Measurements from ENCODE around the gene NCSTN. TPM values are rescaled to one million over a fixed set of nuclear protein-coding genes. Genes with fewer than 3 reads are reported as not detected.
"Not testable (repeated sequence)": the region's sequence is repeated elsewhere in the genome, so short reads cannot be mapped to it uniquely, and the experiment has no call there.

Gene NCSTN
- polyA plus RNA-seq, 1 donor = 132 TPM

- no peak for DNase-seq
- Histone ChIP-seq H3K36me3 (ENCODE audit: control insufficient read depth, insufficient read depth, low read length) (no peaks in the 10 kb centered on the region), H3K4me1 (ENCODE audit: control insufficient read depth, insufficient read depth, low read length) (peaks cover 7% of the 10 kb centered on the region), H3K27me3 (ENCODE audit: control insufficient read depth, insufficient read depth, low read length) (no peaks in the 10 kb centered on the region), H3K27ac (ENCODE audit: low read length) (no peak overlapping the region), H3K4me3 (ENCODE audit: low read length) (no peak overlapping the region), H3K9me3 (ENCODE audit: control insufficient read depth, low read depth, low read length) (no peaks in the 10 kb centered on the region)
- 80% methylated on average over 1 of the region's 7 CpGs for WGBS (ENCODE audit: insufficient coverage, low lambda C conversion rate)
Observed at GRCh38 chr1:160377585-160378206, 34.5 kb downstream of the NCSTN start.

- H3K36me3 ChIP-seq (ENCODE audit: control insufficient read depth, insufficient read depth, low read length); H3K4me3 ChIP-seq (ENCODE audit: low read length); H3K27me3 ChIP-seq (ENCODE audit: control insufficient read depth, insufficient read depth, low read length); H3K9me3 ChIP-seq (ENCODE audit: control insufficient read depth, low read depth, low read length); DNase-seq; H3K4me1 ChIP-seq (ENCODE audit: control insufficient read depth, insufficient read depth, low read length); H3K27ac ChIP-seq (ENCODE audit: low read length): not testable (repeated sequence)
- WGBS (ENCODE audit: insufficient coverage, low lambda C conversion rate) = no CpG with 5 or more reads among the region's 2 CpGs
Observed at GRCh38 chr1:160384812-160385211, 41.6 kb downstream of the NCSTN start.

- not testable (repeated sequence) for H3K4me3 ChIP-seq (ENCODE audit: low read length); H3K9me3 ChIP-seq (ENCODE audit: control insufficient read depth, low read depth, low read length); DNase-seq; H3K27ac ChIP-seq (ENCODE audit: low read length); H3K4me1 ChIP-seq (ENCODE audit: control insufficient read depth, insufficient read depth, low read length); H3K36me3 ChIP-seq (ENCODE audit: control insufficient read depth, insufficient read depth, low read length); H3K27me3 ChIP-seq (ENCODE audit: control insufficient read depth, insufficient read depth, low read length)
- no CpG with 5 or more reads among the region's 4 CpGs for WGBS (ENCODE audit: insufficient coverage, low lambda C conversion rate)
Observed at GRCh38 chr1:160388406-160388805, 45.2 kb downstream of the NCSTN start.

GRCh38 chr1:160394673-160395072, 51.5 kb downstream of the NCSTN start:
- Histone ChIP-seq H3K4me1 (ENCODE audit: control insufficient read depth, insufficient read depth, low read length) (peaks cover 16% of the 10 kb centered on the region), H3K4me3 (ENCODE audit: low read length) (no peak overlapping the region), H3K9me3 (ENCODE audit: control insufficient read depth, low read depth, low read length) (no peaks in the 10 kb centered on the region), H3K27me3 (ENCODE audit: control insufficient read depth, insufficient read depth, low read length) (no peaks in the 10 kb centered on the region), H3K36me3 (ENCODE audit: control insufficient read depth, insufficient read depth, low read length) (no peaks in the 10 kb centered on the region), H3K27ac (ENCODE audit: low read length) (no peak overlapping the region)
- 100% methylated on average over 2 of the region's 8 CpGs for WGBS (ENCODE audit: insufficient coverage, low lambda C conversion rate)
- DNase-seq = no peak

- Histone ChIP-seq H3K9me3 (ENCODE audit: control insufficient read depth, low read depth, low read length) (no peaks in the 10 kb centered on the region), H3K4me3 (ENCODE audit: low read length) (no peak overlapping the region), H3K27ac (ENCODE audit: low read length) (peak overlapping the region; percentile 46), H3K4me1 (ENCODE audit: control insufficient read depth, insufficient read depth, low read length) (peaks cover 20% of the 10 kb centered on the region), H3K36me3 (ENCODE audit: control insufficient read depth, insufficient read depth, low read length) (no peaks in the 10 kb centered on the region), H3K27me3 (ENCODE audit: control insufficient read depth, insufficient read depth, low read length) (no peaks in the 10 kb centered on the region)
- DNase-seq = no peak
- no CpG with 5 or more reads among the region's 1 CpG for WGBS (ENCODE audit: insufficient coverage, low lambda C conversion rate)
Observed at GRCh38 chr1:160397651-160398050, 54.5 kb downstream of the NCSTN start.

GRCh38 chr1:160398823-160399222, 55.6 kb downstream of the NCSTN start:
- no peaks in the 10 kb centered on the region for H3K27me3 ChIP-seq (ENCODE audit: control insufficient read depth, insufficient read depth, low read length)
- no CpG with 5 or more reads among the region's 4 CpGs for WGBS (ENCODE audit: insufficient coverage, low lambda C conversion rate)
- no peak overlapping the region for H3K27ac ChIP-seq (ENCODE audit: low read length)
- H3K36me3 ChIP-seq (ENCODE audit: control insufficient read depth, insufficient read depth, low read length) = no peaks in the 10 kb centered on the region
- no peaks in the 10 kb centered on the region for H3K9me3 ChIP-seq (ENCODE audit: control insufficient read depth, low read depth, low read length)
- peak in 1 of 2 donors; percentile 47 for DNase-seq
- peaks cover 20% of the 10 kb centered on the region for H3K4me1 ChIP-seq (ENCODE audit: control insufficient read depth, insufficient read depth, low read length)
- no peak overlapping the region for H3K4me3 ChIP-seq (ENCODE audit: low read length)

GRCh38 chr1:160399544-160400222, 56.5 kb downstream of the NCSTN start:
- peak overlapping the region; percentile 77 for H3K4me3 ChIP-seq (ENCODE audit: low read length)
- H3K9me3 ChIP-seq (ENCODE audit: control insufficient read depth, low read depth, low read length) = no peaks in the 10 kb centered on the region
- whole genome bisulfite sequencing (ENCODE audit: insufficient coverage, low lambda C conversion rate) = no CpG with 5 or more reads among the region's 17 CpGs
- H3K27ac ChIP-seq (ENCODE audit: low read length) = no peak overlapping the region
- DNase-seq = peak in 1 of 2 donors; percentile 2
- H3K4me1 ChIP-seq (ENCODE audit: control insufficient read depth, insufficient read depth, low read length) = peaks cover 20% of the 10 kb centered on the region
- H3K36me3 ChIP-seq (ENCODE audit: control insufficient read depth, insufficient read depth, low read length) = no peaks in the 10 kb centered on the region
- no peaks in the 10 kb centered on the region for H3K27me3 ChIP-seq (ENCODE audit: control insufficient read depth, insufficient read depth, low read length)

- peak; percentile 79 to 83 for DNase-seq
- H3K4me3 ChIP-seq (ENCODE audit: low read length) = peak within 1 kb of the TSS; percentile 77
- no peaks in the 10 kb centered on the region for H3K9me3 ChIP-seq (ENCODE audit: control insufficient read depth, low read depth, low read length)
- no peaks in the 10 kb centered on the region for H3K27me3 ChIP-seq (ENCODE audit: control insufficient read depth, insufficient read depth, low read length)
- peaks cover 20% of the 10 kb centered on the region for H3K4me1 ChIP-seq (ENCODE audit: control insufficient read depth, insufficient read depth, low read length)
- no CpG with 5 or more reads among the region's 34 CpGs for WGBS (ENCODE audit: insufficient coverage, low lambda C conversion rate)
- no peaks in the 10 kb centered on the region for H3K36me3 ChIP-seq (ENCODE audit: control insufficient read depth, insufficient read depth, low read length)
- H3K27ac ChIP-seq (ENCODE audit: low read length) = peak within 1 kb of the TSS; percentile 9
Observed at GRCh38 chr1:160400223-160400645, 57.1 kb downstream of the NCSTN start, which contains the start of gene VANGL2. TSS of gene VANGL2 (plus strand) at chr1:160400564. CDS start at chr1:160415838, 15,274 bp downstream.

- H3K9me3 ChIP-seq (ENCODE audit: control insufficient read depth, low read depth, low read length) = no peaks in the 10 kb centered on the region
- no peaks in the 10 kb centered on the region for H3K27me3 ChIP-seq (ENCODE audit: control insufficient read depth, insufficient read depth, low read length)
- H3K4me1 ChIP-seq (ENCODE audit: control insufficient read depth, insufficient read depth, low read length) = peaks cover 20% of the 10 kb centered on the region
- WGBS (ENCODE audit: insufficient coverage, low lambda C conversion rate) = 4% methylated on average over 5 of the region's 55 CpGs
- H3K36me3 ChIP-seq (ENCODE audit: control insufficient read depth, insufficient read depth, low read length) = no peaks in the 10 kb centered on the region
- H3K4me3 ChIP-seq (ENCODE audit: low read length) = peak overlapping the region; percentile 77
- peak; percentile 45 to 65 for DNase-seq
- H3K27ac ChIP-seq (ENCODE audit: low read length) = peak overlapping the region; percentile 9
Observed at GRCh38 chr1:160400646-160401486, 57.7 kb downstream of the NCSTN start.

GRCh38 chr1:160401487-160401805, 58.3 kb downstream of the NCSTN start:
- H3K27ac ChIP-seq (ENCODE audit: low read length) = peak overlapping the region; percentile 9
- peak in 1 of 2 donors; percentile 43 for DNase-seq
- no peaks in the 10 kb centered on the region for H3K9me3 ChIP-seq (ENCODE audit: control insufficient read depth, low read depth, low read length)
- H3K36me3 ChIP-seq (ENCODE audit: control insufficient read depth, insufficient read depth, low read length) = no peaks in the 10 kb centered on the region
- no CpG with 5 or more reads among the region's 7 CpGs for WGBS (ENCODE audit: insufficient coverage, low lambda C conversion rate)
- peaks cover 18% of the 10 kb centered on the region for H3K4me1 ChIP-seq (ENCODE audit: control insufficient read depth, insufficient read depth, low read length)
- peak overlapping the region; percentile 77 for H3K4me3 ChIP-seq (ENCODE audit: low read length)
- H3K27me3 ChIP-seq (ENCODE audit: control insufficient read depth, insufficient read depth, low read length) = no peaks in the 10 kb centered on the region
